Stimulated activated CD4-positive, alpha-beta T cell treated with anti-CD3 and anti-CD28 coated beads, Interleukin-2, amount 100 ng/mL, for 4 hours (primary cell): Measurements from ENCODE around the gene SCIN.

Source experiments
- DNase-seq: peaks from one replicate; pipeline ENCODE4 v3.0.0-alpha.2; 2020; ENCODE audit warnings: low read depth

Gene SCIN

GRCh38 chr7:12569673-12570072, 847 bp upstream of the SCIN start:
- DNase-seq, result no peak

- no peak for DNase-seq
Observed at GRCh38 chr7:12570168-12570533, 369 bp upstream of the SCIN start.

- no peak for DNase-seq
Observed at GRCh38 chr7:12571691-12572090, 1.2 kb downstream of the SCIN start.

- DNase-seq, result no peak
Observed at GRCh38 chr7:12572941-12573575, 2.5 kb downstream of the SCIN start.

- DNase-seq, result no peak
Observed at GRCh38 chr7:12573885-12574284, 3.4 kb downstream of the SCIN start.

GRCh38 chr7:12578930-12579640, 8.6 kb downstream of the SCIN start:
- DNase-seq, result no peak

- DNase-seq, result no peak
Observed at GRCh38 chr7:12581897-12582296, 11.4 kb downstream of the SCIN start.

- DNase-seq, result no peak
Observed at GRCh38 chr7:12582362-12582761, 11.8 kb downstream of the SCIN start.

GRCh38 chr7:12583176-12583575, 12.7 kb downstream of the SCIN start:
- DNase-seq, result no peak

GRCh38 chr7:12583922-12584321, 13.4 kb downstream of the SCIN start:
- DNase-seq, result no peak

- DNase-seq, result no peak
Observed at GRCh38 chr7:12584930-12585329, 14.4 kb downstream of the SCIN start.

- DNase-seq, result no peak
Observed at GRCh38 chr7:12586271-12586670, 15.8 kb downstream of the SCIN start.

GRCh38 chr7:12588259-12588904, 17.9 kb downstream of the SCIN start:
- DNase-seq, result no peak

- DNase-seq, result no peak
Observed at GRCh38 chr7:12590559-12590958, 20.0 kb downstream of the SCIN start.

- no peak for DNase-seq
Observed at GRCh38 chr7:12594122-12594897, 23.8 kb downstream of the SCIN start.

- DNase-seq, result no peak
Observed at GRCh38 chr7:12595148-12595547, 24.6 kb downstream of the SCIN start.

GRCh38 chr7:12596225-12596790, 25.8 kb downstream of the SCIN start:
- DNase-seq, result no peak

GRCh38 chr7:12601302-12601869, 30.9 kb downstream of the SCIN start:
- DNase-seq, result no peak

GRCh38 chr7:12607134-12607533, 36.6 kb downstream of the SCIN start:
- no peak for DNase-seq

- DNase-seq, result no peak
Observed at GRCh38 chr7:12609561-12609960, 39.0 kb downstream of the SCIN start.

- DNase-seq, result no peak
Observed at GRCh38 chr7:12610899-12611298, 40.4 kb downstream of the SCIN start.

- no peak for DNase-seq
Observed at GRCh38 chr7:12612622-12613021, 42.1 kb downstream of the SCIN start.
